Erythroblast (primary cell): ENCODE measurements around the gene ABCF2.

ENCODE experiments used
- GATA1 ChIP-seq: IDR thresholded peaks from 2 replicates; pipeline ENCODE4 v1.6.1; 2011; ENCODE audit warnings: low read depth, mild to moderate bottlenecking, control low read depth, low read length, moderate library complexity
- POLR2A ChIP-seq: IDR thresholded peaks from 2 replicates; pipeline ENCODE4 v1.6.1; 2011; ENCODE audit warnings: mild to moderate bottlenecking, low read length

- TF ChIP-seq POLR2A (no peak), GATA1 (no peak)
Observed at GRCh38 chr7:151201344-151201743, 25.7 kb downstream of the ABCF2 start.
